GM21447 (cell line): Measurements from ENCODE around the gene PPRC1.
A peak's percentile ranks its signal among the peaks of the same experiment; 100 is the strongest.

Experiments
- ATAC-seq: cut with Tn5 transposase; IDR thresholded peaks from one replicate; pipeline ENCODE4 v1.9.1; 2021; ENCODE audit not compliant: unreplicated experiment

Gene PPRC1

DNA sequence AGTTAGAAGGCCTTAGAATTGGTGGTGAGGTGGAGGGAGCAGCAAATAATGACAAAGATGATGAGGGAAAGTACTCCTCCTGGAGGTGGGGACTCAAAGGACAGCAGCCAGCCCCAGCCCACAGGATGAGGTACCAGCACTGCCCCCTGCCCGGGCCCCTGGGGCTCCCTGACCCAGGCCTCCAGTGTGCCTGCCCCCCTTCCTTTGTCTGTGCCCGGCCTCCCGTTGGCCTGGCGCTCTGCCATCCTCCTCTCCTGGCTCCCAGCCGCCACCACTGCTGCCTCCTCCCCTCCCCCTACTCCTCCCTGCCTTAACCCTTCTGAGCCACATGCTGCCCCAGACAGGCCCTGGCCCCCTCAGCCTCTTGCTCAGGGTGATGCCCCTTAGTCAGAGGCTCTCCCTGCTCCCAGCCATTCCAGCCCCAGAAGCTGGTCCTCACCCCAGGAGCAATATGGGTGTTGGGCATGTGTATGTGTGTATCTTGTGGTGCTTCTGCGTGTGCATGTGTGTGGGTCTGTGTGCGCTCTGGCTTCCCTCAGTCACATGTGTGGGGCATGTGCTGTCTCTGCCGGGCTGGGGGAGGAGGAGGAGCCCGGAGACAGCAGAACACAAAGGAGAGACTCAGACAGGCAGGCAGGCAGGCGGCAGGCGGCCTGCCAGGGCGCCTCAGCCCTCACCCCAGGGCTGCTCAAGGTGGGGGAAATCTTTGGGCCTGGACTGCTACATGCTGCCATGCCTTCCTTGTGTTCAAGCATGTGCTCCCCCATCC, 15.3 kb upstream of the PPRC1 start:
- no peak for ATAC-seq

DNA sequence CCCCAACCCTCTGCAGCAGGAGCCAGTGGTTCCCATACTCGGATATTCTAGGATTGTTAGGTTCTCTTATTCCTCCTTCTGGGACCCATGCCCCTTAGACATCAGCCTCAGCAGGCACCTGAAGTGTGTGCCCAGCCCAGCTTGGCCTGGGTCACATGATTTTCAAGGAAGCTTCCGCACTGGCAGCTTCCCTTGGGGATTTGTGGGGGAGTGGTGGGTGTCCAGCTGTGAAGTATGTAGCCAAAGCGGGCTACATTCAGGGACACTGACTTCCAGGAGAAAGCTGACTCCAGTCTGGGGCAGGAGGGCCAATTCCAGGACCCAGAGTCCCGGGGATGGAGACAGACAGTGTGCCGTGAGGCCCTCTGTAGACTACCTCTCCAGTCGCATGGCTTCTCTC, 14.0 kb upstream of the PPRC1 start:
- no peak for ATAC-seq

DNA sequence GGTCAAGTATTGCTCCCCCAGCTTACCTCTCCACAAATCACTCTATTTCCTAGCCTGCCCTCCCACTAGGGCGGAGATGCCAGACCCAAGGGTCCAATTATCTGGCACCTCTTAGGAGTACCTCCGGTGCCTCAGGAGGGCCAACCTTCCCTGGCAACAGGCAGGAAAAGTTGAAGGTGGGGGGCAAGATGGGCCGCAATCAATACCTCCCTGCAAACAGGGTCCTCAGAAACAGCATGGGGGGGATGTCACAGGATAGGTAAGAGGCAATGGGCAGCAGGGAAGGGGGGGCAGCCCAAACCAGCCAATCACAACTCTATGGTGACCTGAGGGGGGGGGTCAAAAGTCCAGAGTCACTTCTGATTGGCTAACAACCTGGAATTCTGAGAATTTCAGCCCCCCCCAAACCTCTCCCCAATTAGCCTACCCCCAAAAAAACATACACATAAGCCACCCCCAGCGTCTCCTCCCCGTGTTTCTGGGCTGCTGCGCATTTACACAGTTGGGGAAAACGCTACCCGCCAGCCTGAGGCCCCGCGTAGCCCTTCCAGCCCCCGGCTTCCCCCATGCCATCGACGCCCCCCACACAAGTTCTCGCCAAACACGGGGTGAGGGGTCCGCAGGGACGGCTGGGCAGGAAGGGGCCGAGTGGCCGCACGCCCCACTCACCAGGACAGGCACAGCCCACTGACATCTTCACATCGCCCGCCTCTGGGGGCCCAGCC, 13.3 kb upstream of the PPRC1 start:
- no peak for ATAC-seq

DNA sequence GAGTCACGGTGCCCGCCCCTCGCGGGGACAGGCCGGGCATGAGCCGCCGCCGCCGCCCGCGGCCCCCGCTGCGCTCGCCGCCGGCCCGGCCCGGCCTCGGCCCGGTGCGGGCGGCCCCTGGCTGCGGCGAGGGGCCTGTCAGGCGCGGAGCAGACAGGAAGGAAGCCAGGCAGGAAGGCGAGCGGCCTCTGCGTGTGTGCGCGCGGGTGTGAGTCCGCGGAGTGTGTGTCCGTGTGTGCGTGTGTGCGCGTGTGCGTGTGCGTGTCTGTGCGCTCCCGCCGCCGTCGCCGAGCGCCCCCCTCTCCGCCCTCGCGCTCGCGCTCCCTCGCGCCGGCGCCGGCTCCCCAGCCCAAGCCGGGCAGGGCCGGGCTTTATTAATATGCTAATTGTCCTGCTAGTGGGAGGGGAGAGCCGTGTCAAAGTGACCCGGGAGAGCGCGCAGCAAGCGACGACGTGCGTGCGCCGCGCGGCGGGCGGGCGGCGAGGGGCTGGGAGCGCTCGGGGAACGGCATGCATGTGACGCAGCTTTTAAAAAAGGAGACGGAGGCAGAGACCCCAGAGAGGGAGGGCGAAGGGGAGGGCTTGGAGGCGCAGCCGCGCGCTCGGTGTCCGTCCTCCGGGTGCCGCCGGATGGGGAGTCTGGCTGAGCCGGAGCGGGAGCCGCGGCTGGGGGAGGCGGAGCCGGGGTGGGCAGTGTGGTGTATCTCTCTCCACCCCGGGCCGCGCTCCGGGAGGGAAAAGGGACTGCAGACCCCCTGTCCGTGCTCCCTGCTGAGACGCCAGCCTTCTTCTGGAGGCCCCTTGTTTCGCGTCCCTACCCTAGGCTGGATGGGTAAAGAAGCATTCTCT, 12.5 kb upstream of the PPRC1 start, which contains the start of gene LDB1:
Gene LDB1, minus strand, starts transcription at position 227 of the 849 bp plus-strand sequence. CDS start 258 bp downstream, outside the sequence.
- peak; percentile 50 for ATAC-seq

DNA sequence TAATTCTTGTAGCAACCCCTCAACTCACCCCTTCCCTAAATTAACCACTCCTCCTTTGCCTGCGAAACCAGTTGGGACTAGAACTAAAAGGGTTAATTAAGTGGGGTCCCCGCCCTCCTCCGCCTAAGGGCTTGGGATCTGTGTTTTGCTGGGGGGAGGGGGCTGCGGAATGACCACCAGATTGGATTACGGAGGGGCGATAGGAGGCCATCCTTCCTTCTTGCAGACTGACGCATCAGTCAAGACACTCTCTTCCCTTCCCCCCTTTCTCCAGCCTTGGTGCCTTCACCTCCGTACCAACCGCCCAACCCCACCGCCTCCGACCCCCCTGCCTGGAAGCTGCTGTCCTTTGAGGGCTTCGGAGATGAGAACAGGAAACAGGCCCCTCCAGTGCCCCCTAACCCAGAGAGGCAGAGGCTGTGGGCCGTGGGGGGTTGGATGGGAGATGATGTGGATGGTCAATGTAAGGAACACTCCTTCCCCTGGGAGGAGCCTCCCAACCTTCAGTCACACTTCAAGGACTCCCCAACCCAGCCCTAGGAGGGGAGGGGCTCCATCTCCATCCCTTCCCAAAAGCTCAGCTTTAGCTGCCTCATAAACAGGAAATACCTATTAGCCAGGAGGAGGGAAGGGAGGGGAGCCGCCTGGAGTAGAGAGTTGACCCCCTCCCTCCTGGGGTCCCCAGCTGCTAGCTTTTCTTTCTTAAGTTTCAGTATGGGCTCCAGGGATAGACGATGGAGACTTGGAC, 11.7 kb upstream of the PPRC1 start:
- ATAC-seq: no peak

DNA sequence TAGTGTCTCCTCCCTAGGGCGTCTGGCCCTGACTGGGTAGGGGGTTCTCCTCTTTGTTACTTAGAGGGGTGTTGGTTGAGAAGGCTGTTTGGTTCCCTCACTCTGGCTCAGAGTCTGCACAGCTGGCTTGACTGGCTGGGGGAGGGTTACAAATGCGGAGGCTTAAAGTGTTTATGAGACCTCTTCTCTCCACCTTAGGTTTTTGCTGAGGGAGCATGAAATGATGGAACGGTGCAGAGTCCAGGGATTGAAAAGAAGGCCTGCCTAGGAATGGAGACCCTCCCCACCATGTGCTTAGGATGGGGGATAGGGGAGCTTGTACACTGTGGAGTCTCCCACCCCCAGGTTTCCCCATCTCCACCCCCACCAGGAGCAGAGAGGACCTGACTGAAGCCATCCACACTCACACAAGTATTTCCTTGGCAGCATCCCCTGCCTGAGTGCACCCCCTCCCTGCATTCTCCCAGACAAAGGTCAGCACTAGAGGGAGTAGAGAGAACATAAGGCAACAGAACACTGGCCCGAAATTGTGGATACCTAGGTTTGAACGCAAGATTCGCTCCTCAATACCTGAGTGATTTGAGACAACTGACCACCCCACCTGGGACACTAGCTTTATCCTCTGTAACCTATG, 11.0 kb upstream of the PPRC1 start:
- no peak for ATAC-seq

DNA sequence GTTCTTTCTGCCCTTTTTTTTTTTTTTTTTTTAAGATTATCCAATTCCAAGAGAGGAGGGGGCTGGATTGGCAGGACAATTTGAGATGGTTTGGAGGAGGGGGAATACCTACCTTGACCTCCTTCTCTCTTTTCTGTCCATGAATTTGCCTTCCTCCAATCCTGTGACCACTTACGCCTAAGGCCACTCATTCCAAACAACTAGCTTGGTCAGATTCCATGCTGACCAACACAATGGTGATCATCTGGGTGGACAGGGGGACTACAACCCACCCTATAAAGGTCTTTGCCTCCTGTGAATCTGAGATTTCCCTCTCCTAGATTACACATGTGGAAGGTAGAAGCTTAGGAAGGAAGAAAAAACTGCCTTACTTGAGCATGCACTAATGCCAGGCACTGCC, 10.4 kb upstream of the PPRC1 start:
- no peak for ATAC-seq

DNA sequence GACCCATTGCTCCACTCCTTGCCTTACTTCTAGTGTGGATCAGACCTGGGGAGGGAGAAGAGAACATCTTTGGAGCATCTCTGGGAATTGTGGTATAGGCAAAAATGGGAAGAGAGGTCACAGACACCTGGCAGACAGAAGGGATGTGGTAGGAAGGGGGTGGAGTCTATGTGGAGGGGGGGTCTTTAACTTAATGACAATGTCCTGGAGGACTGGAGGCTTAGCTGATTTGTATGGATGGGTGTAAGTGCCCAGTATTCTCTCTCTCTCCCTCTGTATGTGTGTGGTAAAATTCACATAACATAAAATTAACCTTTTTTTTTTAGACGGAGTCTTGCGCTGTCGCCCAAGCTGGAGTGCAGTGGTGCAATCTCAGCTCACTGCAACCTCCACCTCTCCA, 9.6 kb upstream of the PPRC1 start:
- ATAC-seq: no peak

DNA sequence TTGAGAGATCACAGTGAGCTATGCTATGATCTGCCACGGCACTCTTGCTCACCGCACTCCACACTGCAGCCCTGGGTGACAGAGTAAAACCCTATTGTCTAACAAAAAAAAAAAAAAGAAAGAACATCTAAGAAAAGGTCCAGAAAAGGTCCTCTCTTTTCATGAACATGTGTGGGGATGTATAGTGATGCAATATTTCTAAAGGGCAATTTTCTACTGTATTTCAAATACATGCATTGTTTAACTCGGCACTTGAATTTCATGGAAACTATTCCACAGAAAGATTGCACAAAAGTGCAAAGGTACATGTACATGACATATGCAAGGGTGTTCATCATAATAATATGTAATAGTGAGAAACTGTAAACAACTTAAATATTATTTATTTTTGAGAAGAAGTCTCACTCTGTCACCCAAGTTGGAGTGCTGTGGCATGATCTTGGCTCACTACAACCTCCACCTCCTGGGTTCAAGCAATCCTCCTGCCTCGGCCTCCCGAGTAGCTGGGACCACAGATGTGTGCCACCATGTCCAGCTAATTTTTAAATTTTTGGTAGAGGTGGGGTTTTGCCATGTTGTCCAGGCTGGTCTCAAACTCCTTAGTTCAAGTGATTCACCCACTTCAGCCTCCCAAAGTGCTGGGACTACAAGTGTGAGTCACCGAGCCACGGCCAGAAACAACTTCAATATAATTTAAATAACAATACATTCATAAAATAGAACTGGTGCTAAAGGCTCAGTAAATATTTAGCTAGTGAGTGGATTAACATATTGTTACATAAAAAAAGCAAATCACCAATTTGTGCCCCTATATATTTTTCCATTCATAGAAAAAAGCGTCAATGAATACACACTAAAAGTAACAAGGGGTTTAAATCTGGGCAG, 1.3 kb upstream of the PPRC1 start:
- no peak for ATAC-seq

DNA sequence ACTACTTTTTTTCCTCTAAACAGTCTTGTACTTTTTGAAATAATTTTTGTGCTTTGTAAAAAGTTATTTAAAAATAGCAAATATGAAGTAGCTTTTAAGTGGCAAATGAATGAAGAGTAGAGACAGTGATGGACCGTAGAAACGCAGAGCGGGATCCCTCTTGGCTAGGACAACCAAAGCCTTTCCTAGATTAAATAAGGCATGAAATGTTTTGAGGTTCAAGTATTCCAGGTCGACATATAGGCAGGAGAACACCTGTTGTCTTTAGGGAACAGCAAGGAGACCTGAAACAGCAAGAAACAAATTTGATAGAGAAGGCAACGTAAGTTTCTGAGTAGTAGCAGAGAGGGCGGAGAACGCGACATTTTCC, 662 bp upstream of the PPRC1 start:
- no peak for ATAC-seq

DNA sequence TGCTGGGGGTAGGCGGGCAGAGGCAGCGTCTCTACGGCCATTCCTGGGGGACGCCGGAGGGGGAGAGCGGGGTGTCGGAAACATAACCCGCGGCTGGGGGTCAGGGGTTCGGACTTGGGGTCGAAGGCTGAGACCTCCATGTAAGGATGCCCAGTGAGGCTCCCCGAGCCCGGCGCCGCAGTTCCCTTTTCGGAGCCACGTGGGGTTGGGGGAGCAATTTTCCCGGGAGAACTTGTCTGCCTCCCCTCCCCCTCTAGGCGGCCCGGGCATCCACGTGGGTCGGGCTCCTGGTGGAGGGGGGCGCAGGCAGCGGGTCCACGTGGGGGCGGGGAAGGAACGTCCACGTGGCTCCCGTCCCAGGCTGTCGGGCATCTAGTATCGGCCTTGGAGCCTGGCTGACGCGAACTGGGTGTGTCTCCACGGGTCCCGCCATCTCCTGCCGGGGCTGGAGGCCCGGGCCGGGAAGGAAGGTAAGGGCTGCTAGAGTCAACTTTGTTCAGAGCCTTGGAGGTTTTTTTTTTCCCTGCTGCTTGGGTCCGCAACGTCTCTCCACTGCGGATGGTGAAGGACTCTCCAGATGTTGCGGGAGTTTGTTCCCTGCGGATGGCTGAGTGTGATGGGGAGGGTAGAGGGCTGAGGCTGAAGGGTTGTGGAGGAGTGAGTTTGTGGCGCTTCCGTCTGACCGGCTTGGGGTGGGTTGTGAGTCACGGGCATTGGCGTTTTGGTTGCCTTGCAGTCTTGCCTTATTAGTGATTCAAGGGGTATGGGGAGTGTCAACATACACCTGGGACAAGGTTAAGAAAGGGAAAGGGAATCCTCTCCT, 744 bp downstream of the PPRC1 start:
- no peak for ATAC-seq

DNA sequence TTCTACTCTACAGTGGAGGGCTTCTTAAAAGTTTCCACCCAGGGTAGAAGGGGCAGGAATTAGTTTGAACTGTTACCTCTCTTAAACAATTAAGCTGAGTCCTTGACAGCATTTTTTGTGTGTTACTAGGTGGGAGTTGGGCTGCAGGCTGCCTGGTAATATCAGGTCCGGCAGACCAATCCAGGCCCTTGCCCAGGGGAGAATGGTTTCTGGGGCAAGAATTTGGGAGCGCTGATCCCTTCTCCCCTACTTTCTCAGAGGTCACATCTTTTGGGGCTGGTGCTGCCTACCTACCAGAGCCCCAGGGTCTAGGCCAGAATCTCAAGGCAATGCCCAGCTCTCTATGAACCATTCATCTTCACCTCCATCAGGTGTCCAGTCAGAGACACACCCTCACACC, 1.6 kb downstream of the PPRC1 start:
- ATAC-seq: no peak

DNA sequence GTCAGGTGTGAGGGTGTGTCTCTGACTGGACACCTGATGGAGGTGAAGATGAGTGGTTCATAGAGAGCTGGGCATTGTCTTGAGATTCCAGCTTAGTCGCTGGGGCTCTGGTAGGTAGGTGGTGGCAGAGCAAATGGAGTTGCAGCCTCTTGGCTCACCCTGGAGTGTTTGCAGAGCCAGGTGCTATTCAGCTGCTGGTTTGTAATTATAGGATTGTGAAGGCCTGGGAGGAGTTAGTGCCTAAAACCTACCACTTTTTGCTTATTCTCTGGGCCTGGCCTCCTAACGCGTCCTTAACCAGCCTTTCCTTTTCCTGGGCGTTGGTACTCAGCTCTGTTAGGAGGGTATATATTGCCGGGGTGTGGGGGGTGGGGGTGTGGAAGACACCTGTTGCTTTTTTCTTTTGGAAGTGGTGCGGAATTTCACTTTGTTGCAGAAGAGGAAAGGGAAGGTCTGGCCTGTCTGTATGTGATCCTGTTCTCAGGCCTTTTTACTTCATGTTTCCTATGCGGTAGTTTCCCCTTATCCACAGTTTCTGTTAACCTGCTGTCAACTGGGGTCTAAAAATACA, 3.2 kb downstream of the PPRC1 start:
- ATAC-seq: no peak

DNA sequence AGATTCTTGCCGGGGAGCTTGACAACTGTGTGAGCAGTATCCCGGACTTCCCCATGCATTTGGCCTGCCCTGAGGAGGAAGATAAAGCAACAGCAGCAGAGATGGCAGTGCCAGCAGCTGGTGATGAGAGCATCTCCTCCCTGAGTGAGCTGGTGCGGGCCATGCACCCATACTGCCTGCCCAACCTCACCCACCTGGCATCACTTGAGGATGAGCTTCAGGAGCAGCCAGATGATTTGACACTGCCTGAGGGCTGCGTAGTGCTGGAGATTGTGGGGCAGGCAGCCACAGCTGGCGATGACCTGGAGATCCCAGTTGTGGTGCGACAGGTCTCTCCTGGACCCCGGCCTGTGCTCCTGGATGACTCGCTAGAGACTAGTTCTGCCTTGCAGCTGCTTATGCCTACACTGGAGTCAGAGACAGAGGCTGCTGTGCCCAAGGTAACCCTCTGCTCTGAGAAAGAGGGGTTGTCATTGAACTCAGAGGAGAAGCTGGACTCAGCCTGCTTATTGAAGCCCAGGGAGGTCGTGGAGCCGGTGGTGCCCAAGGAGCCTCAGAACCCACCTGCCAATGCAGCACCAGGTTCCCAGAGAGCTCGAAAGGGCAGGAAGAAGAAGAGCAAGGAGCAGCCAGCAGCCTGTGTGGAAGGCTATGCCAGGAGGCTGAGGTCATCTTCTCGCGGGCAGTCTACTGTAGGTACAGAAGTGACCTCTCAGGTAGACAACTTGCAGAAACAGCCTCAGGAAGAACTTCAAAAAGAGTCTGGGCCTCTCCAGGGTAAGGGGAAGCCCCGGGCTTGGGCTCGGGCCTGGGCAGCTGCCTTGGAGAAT, 6.7 kb downstream of the PPRC1 start:
- no peak for ATAC-seq

DNA sequence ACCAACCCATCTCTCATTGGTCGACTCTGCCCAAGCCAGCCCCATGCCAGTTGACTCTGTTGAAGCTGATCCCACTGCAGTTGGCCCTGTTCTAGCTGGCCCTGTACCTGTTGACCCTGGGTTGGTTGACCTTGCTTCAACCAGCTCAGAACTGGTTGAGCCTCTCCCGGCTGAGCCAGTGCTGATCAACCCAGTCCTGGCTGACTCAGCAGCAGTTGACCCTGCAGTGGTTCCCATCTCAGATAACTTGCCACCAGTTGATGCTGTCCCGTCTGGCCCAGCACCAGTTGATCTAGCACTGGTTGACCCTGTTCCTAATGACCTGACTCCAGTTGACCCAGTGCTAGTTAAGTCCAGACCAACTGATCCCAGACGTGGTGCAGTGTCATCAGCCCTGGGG, 7.4 kb downstream of the PPRC1 start:
- no peak for ATAC-seq

DNA sequence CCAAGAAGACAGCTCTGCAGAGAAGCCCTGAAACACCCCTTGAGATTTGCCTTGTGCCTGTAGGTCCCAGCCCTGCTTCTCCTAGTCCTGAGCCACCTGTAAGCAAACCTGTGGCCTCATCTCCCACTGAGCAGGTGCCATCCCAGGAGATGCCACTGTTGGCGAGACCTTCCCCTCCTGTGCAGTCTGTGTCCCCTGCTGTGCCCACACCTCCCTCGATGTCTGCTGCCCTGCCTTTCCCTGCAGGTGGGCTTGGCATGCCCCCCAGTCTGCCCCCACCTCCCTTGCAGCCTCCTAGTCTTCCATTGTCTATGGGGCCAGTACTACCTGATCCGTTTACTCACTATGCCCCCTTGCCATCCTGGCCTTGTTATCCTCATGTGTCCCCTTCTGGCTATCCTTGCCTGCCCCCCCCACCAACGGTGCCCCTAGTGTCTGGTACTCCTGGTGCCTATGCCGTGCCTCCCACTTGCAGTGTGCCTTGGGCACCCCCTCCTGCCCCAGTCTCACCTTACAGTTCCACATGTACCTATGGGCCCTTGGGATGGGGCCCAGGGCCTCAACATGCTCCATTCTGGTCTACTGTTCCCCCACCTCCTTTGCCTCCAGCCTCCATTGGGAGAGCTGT, 8.2 kb downstream of the PPRC1 start:
- ATAC-seq: no peak

DNA sequence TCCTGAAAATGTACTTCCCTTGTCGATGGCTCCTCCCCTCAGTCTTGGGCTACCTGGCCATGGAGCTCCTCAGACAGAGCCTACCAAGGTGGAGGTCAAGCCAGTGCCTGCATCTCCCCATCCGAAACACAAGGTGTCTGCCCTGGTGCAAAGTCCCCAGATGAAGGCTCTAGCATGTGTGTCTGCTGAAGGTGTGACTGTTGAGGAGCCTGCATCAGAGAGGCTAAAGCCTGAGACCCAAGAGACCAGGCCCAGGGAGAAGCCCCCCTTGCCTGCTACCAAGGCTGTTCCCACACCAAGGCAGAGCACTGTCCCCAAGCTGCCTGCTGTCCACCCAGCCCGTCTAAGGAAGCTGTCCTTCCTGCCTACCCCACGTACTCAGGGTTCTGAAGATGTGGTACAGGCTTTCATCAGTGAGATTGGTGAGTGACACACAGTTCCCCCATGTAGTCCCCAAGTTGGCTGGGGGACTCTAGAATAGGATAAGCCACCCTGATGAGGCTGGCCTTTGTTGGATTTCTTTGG, 8.8 kb downstream of the PPRC1 start:
- ATAC-seq: no peak
